Mesenteric fat pad (tissue), 1 donor: ENCODE data around the gene PLCG1. TPM values are rescaled to one million over a fixed set of nuclear protein-coding genes. Genes with fewer than 3 reads are reported as not detected.
"Not testable (repeated sequence)": the region's sequence is repeated elsewhere in the genome, so short reads cannot be mapped to it uniquely, and the experiment has no call there.

Experiments used
- DNase-seq: peaks from one replicate; pipeline ENCODE4 v3.0.0-alpha.2; 2020; ENCODE audit warnings: low spot score
- long read RNA-seq: library from polyadenylated mRNA; unstranded; transcript quantifications from one replicate; pipeline ENCODE4 v2.0.0, GENCODE V29; 2020
- total RNA-seq: library from RNA; stranded (reverse); fragmentation: NEBNext Ultra II Directional; extraction: Animal tissue kit (Norgen Biotek cat#: 25700); gene quantifications from one replicate; pipeline ENCODE4 v1.2.1, GENCODE V29; 2021
- donor health status: DM: yes; HTN: yes; CAD: no.

The PLCG1 gene
- 76.1 TPM for total RNA-seq
- long read RNA-seq, partial matches to known transcripts: 4 of 19 reads
- long read RNA-seq, other reads (novel, unspliced or antisense): 15 of 19 reads

DNA sequence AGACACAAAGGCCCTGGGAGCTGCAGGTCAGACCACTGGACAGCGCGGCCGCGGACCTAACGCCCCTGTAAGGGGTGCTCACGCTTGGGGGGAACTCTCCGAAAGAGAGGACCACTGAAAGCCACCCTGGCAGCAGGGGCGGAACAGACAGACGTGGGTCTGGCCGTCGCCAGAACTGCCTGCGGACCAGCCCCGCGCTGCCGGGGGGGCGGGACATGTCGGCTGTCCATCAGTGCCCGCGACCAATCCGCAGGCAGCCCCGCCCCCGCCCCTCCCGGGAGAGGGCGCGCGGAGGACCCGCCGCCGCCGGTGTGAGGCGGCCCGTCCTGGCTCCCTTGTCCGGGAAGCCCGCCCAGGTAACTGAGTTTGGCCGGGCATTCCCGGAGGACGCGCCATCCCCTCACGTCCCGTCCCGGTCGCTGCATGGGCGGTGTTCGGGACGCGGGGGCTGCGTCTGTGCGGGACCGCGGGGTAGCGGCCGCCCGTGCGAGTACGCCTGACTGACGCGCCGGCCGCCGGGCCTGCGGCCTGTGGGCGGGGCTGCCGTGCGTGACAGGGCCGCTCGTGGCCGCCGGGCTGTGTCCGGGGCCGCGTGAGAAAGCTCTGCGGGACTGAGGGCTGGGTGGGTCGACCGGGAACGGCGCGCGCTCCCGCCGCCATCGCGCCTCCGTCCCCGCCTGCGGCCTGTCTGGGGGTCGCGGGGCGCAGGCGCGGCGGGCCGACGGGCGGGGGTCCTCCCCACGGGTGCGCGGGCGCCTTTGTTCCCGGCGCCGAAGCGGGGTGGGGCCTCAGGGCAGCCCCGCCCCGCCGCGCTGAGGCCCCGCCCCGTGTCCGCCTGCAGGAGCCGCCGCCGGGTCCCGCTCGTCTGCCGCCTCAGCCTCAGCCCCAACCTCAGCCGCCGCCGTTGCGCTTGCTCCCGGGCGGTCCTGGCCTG lies at the start of gene PLCG1:
TSS of gene PLCG1 (plus strand) at position 864 of the 934 bp plus-strand sequence. CDS start 99 bp downstream, outside the sequence.
- DNase-seq: peak; percentile 95

DNA sequence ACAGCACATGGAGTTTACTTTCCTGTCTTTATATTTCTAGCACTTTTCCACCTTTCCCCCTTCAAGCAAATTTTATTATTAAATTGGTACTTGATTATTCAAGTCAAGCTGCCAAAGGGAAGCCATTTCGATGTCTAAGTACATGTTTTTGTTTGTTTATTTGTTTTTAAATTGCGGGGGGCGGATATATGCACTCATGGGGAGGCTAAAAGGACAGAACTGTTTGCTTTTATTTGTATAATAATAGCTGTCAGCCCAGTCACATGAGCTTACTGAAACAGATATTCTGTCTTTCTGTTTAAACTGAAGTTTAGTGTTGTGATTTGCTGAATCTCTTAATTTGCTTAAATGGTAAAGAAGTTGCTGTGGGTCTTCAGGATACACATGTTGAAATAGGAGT lies 49.6 kb upstream of the PLCG1 start:
- no peak for DNase-seq

DNA sequence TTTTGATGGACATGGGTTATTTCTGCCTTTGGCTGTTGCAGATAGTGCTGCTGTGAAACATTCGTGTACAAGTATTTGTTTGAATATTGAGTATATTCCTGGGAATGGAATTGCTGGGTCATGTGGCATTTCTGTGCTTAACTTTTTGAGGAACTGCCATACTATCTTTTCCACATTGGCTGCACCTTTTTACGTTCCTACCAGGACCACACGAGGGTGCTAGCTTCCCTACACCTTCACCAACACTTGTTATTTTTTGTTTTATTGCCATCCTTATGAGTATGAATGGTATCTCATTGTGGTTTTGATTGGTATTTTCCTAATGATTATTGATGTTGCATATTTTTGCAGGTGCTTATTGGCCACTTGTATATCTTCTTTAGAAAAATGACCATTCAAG lies 47.8 kb upstream of the PLCG1 start:
- no peak for DNase-seq

DNA sequence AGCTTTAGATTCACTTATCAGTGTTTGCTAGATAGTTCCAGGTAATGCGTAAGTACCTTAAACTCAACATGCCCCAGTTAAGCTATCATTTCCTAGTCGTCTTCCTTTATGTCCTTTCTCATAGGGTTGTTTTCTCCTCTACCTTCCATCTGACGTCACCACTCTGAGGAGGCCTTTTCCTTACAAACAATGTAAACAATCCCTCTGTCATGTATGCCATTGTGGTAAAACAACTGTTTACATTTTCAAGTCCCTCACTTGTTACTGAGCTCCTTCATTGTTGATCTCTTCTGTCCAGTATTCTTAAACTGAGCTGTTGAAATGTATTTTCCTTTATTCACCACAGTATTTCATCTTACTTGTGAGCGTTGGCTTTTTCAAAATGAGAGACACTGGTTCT lies 45.4 kb upstream of the PLCG1 start:
- no peak for DNase-seq

GRCh38 chr20:41094353-41095055 lies 42.8 kb upstream of the PLCG1 start:
- no peak for DNase-seq

DNA sequence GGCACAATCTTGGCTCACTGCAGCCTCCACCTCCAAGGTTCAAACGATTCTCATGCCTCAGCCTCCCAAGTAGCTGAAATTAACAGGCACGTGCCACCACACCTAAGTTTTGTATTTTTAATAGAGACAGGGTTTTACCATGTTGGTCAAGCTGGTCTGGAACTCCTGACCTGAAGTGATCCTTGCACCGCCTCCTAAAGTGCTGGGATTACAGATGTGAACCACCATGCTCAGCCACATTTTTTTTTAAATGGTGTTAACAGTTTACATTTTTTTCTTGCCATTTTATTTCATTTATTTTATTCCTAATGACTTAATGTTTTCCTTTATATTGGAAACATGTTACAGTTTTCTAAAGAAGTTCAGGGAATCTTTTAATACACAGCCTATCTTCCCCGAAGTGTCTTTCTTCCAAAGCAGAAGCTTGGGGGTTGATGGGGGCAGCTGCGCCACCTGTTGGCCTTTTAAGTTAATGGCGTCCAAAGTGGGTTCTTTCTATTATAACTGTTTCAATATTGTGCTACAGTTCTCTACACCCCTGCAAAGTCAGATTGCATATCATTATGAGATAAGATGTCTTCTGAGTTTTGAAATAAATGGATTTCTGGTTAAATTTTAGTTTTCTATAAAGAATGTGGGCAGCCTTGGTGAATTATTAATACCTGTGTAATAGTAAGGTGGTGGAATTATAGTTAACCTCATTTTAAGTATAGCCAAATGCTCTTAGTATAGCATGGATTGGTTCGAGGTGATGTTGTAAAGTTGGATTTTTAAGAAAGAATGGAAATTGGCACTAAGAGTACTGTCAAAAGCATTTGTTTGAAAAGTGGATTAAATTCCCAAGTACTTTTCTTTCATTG lies 42.0 kb upstream of the PLCG1 start:
- no peak for DNase-seq

- no peak for DNase-seq
Measured at GRCh38 chr20:41098703-41099250, 38.6 kb upstream of the PLCG1 start.

DNA sequence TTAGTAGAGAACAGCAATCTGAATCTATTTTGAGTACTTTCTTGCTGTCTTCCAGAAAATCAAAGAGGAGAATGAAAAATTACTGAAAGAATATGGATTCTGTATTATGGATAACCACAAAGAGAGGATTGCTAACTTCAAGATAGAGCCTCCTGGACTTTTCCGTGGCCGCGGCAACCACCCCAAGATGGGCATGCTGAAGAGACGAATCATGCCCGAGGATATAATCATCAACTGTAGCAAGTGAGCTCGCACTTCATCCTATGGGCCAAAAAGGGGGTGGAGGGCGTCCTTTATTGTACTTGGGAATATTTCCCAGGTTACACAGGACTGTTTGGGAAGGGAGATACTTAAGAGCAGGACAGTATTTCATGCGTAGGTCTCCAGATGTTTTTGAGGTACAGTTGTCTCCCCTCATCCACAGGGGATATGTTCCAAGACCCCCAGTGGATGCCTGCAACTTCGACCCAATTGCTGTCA lies 37.3 kb upstream of the PLCG1 start:
- no peak for DNase-seq

DNA sequence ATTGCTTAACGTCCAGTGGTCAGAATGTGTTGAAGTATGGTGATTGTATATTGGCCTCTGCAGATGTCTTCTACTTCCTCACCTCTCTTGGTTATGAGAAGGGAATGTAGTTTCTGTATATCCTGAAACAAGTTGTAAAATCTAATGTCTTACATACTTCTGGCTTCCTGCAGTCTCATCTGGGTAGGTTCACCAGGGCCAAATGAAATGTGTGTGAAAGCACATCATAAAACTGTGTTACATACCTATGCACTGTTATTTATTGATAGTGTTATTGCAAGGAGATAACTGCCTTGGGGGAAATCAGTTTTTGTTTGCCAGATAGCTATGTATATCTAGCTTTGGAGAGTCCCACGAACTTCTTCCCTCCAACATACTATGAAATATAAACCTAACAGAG lies 35.7 kb upstream of the PLCG1 start:
- DNase-seq: no peak

- no peak for DNase-seq
Measured at GRCh38 chr20:41108531-41108930, 28.8 kb upstream of the PLCG1 start.

DNA sequence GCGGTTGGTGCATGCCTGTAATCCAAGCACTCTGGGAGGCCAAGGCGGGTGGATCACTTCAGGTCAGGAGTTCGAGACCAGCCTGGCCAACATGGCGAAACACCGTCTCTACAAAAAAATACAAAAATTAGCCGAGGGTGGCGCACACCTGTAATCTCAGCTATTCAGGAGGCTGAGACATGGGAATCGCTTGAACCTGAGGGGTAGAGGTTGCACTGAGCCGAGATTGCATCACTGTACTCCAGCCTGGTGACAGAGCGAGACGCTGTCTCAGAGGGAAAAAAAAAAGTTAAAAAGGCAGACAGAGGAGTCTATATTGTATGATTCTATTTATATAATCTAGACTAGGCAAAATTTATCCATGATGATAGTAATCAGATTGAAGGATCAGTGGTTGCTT lies 27.3 kb upstream of the PLCG1 start:
- DNase-seq: no peak

GRCh38 chr20:41110930-41111577 lies 26.3 kb upstream of the PLCG1 start:
- no peak for DNase-seq

- DNase-seq: no peak
Measured at GRCh38 chr20:41111578-41111951, 25.8 kb upstream of the PLCG1 start.

DNA sequence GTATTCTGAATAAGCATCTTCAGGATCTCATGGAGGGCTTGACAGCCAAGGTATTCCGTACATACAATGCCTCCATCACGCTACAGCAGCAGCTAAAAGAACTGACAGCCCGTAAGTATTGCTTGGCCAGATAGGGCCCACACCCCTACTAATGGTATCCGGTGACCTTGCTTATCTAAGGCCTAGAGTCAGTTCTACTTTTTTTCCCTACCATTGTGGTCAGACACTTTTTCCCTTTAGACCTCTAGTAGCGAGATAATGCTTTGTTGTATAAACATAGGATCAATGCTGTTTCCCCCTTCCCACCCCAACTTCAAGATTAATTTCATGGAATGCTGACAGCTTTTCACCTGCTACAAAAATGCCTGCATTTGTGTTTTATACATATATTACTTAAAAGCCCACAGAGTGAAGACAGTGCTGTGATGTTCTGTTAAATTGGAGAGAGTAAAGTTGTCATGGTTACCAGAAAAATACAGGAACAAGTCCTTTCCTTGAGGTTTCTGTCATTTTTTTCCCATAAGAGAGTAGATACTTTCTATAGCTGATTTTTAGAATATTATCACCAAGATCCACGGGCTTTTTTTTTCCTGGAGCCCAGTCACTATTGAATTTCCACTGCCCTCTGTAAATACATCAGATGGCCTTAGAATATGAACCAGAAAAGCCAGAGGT lies 20.9 kb upstream of the PLCG1 start:
- DNase-seq: no peak

GRCh38 chr20:41118159-41118558 lies 19.2 kb upstream of the PLCG1 start:
- not testable (repeated sequence) for DNase-seq

GRCh38 chr20:41118632-41119031 lies 18.7 kb upstream of the PLCG1 start:
- DNase-seq: no peak

GRCh38 chr20:41119614-41120561 lies 17.5 kb upstream of the PLCG1 start:
- DNase-seq: no peak

DNA sequence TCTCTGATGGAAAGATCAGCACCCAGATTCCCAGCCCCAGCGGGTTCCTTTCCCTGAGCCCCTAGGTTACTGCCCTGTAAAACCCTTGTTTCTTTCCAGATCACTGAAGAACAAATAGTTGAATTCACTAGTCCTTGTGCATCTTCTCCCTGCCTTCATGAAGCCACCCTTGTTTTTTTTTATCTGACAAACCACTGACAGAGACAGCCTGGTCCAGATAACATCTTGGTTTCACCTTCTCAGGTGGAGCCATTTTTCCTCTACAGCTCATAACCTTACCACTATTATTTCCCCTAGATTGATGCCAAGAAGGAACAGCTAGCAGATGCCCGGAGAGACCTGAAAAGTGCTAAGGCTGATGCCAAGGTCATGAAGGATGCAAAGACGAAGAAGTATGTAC lies 15.9 kb upstream of the PLCG1 start:
- no peak for DNase-seq

DNA sequence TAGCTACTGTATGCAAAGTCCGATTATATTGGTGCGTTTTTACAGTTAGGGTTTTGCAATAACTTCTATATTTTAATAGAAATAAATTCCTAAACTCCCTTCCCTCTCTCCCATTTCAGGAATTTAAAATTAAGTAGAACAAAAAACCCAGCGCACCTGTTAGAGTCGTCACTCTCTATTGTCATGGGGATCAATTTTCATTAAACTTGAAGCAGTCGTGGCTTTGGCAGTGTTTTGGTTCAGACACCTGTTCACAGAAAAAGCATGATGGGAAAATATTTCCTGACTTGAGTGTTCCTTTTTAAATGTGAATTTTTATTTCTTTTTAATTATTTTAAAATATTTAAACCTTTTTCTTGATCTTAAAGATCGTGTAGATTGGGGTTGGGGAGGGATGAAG lies 13.7 kb upstream of the PLCG1 start:
- no peak for DNase-seq
